HCT116 (cell line): Measurements from ENCODE around the gene IDS.

Experiments
- CBX3 ChIP-seq: IDR thresholded peaks from 2 replicates; pipeline ENCODE4 v1.6.1; 2012; ENCODE audit warnings: low read depth
- CTCF ChIP-seq, 3 experiments: fragments of 200-600 bp in 1 of 3; sonication (generic) in 1 of 3; IDR thresholded peaks in 2 of 3; conservative IDR thresholded peaks in 1 of 3; 2 replicates each; pipeline ENCODE4 v1.5.1; 2012 to 2017; ENCODE audit warnings: low read depth in 2 of 3, low read length in 2 of 3, antibody characterized with exemption in 1 of 3, borderline replicate concordance in 1 of 3, control low read depth in 1 of 3, mild to moderate bottlenecking in 1 of 3, mixed read lengths in 1 of 3, mixed run types in 1 of 3, moderate library complexity in 1 of 3; ENCODE audit not compliant: insufficient read depth in 1 of 3
- FOSL1 ChIP-seq: IDR thresholded peaks from 2 replicates; pipeline ENCODE4 v1.6.1; 2012; ENCODE audit warnings: low read depth
- POLR2A ChIP-seq: IDR thresholded peaks from 2 replicates; pipeline ENCODE4 v1.7.0; 2011; ENCODE audit warnings: borderline replicate concordance; ENCODE audit not compliant: insufficient read depth, insufficient read length; ENCODE audit errors: extremely low read depth
- POLR2AphosphoS5 ChIP-seq: IDR thresholded peaks from 2 replicates; pipeline ENCODE4 v1.6.1; 2011; ENCODE audit warnings: mild to moderate bottlenecking, low read depth, low read length, moderate library complexity
- RAD21 ChIP-seq: IDR thresholded peaks from 2 replicates; pipeline ENCODE4 v1.6.1; 2012; ENCODE audit warnings: low read depth, mild to moderate bottlenecking
- SP1 ChIP-seq: IDR thresholded peaks from 2 replicates; pipeline ENCODE4 v1.6.1; 2012; ENCODE audit warnings: low read depth
- ZNF274 ChIP-seq: fragments of 200-500 bp; sonication (Bioruptor generic); IDR thresholded peaks from 2 replicates; pipeline ENCODE4 v1.6.1; 2014; ENCODE audit warnings: mild to moderate bottlenecking, low read depth, low read length, inconsistent platforms

DNA sequence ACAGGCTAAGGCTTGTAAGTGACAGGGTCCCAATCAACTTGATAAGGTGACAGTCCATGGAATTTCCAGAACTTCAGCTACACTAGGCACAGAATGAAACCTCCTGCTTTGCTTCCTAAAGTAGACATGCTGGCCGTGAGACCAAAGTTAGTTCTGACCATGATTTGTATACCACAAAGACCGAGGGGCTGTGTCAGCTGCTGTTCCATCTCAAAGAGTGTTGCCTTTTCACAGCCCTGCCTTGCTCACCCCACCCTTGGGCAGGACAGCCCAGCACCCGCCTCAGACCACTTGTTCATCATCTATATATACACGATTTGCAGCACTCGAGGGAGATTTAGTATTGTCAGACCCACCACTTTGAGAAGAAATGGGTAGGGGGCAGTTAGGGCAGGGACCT, 5.3 kb downstream of the IDS start:
- TF ChIP-seq CBX3 (no peak), CTCF (IDR thresholded peaks at IDR 0.05 in 2 of 3, conservative IDR thresholded peaks at IDR 0.05 in 1 of 3; ENCODE audit: borderline replicate concordance in 1 of 3, insufficient read depth in 1 of 3, low read depth in 2 of 3, low read length in 2 of 3) (no peak), SP1 (no peak), POLR2A (no peak), POLR2AphosphoS5 (no peak), ZNF274 (no peak), FOSL1 (no peak), RAD21 (no peak)
